HT1080 (cell line): ENCODE measurements around the gene FBXO27. TPM values are rescaled to one million over a fixed set of nuclear protein-coding genes. Genes with fewer than 3 reads are reported as not detected.
"Not testable (repeated sequence)": the region's sequence is repeated elsewhere in the genome, so short reads cannot be mapped to it uniquely, and the experiment has no call there.

Experiments
- DNase-seq: peaks from one replicate; pipeline ENCODE4 v3.0.0-alpha.2; 2015; ENCODE audit warnings: low read depth
- total RNA-seq: library from RNA; depleted of rRNA; stranded (reverse); fragments of >200 nt; shearing (Covaris generic); gene quantifications from 2 replicates; pipeline ENCODE4 v1.2.3, GENCODE V29; 2014

Gene FBXO27
- total RNA-seq, 1 experiment from 2014 or later, result not detected

DNA sequence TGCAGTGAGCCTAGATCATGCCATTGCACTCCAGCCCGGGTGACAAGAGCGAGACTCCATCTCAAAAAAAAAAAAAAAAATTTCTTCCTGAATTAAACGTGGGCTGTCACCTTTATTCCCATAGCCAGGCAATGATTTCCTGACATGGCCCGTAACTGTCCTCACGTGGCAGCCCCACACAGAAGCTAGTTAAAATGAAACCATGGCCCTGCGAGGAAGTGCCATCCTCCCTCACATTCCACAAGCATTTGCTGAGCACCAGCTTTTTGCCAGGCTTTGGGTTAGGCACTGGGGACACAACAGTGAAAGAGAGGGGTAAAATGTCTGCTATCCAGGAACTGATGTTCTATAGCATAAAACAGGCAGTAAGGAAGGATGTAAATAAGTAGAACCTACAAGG is 13.2 kb upstream of the FBXO27 start:
- DNase-seq, result no peak

DNA sequence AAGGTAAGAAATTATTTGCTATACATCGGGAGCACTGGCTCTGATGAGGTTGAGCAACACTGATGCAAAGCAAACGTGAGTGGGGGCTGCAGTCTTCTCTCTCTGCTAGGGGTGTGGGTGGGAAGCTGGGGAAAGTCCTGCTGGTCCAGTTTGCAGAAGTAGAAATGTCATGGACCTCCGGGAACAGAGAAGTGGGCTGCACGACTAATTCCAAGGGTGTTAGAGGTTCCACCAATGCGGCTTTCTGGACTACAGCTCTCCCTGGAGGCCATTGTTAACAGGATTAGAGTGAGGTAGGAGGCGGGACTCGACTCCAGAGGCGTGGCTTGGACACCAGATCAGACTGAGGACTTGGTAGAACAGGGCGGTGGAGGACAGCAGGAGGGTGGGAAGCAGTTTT is 5.7 kb upstream of the FBXO27 start:
- peak; percentile 36 for DNase-seq

DNA sequence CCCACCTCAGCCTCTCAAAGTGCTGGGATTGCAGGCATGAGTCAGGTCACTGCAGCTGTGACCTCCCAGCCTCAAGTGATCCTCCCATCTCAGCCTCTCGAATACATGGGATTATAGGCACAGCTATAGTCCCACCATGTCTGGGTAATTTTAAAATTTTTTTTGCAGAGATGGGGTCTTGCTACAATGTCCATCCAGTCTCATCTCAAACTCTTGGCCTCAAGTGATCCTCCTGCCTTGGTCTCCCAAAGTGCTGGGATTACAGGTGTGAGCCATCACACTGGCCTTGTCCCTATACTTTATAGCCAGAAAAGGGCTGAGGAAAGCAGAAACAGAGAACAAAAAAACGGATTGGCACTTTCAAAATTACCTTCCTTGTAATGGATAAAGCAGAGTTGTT is 4.8 kb upstream of the FBXO27 start:
- no peak for DNase-seq

DNA sequence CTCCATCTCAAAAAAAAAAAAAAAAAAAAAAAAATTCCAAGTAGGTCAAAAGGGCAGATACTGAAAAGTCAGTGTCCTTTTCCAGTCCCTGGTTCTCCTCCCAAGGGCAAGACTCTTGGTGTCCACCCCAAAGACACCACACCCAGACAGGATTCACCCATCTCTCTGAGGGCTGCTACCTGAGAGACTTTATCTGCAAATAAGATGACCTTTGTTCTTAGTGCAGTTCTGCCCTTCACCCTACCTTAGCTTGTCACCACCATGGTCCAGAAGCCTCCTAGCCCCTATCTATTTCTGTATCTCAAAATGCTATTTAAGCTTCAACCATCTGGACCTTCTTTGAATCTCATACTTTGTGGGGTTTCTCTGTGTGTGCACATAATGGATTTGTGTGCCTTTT is 4.2 kb upstream of the FBXO27 start:
- no peak for DNase-seq

DNA sequence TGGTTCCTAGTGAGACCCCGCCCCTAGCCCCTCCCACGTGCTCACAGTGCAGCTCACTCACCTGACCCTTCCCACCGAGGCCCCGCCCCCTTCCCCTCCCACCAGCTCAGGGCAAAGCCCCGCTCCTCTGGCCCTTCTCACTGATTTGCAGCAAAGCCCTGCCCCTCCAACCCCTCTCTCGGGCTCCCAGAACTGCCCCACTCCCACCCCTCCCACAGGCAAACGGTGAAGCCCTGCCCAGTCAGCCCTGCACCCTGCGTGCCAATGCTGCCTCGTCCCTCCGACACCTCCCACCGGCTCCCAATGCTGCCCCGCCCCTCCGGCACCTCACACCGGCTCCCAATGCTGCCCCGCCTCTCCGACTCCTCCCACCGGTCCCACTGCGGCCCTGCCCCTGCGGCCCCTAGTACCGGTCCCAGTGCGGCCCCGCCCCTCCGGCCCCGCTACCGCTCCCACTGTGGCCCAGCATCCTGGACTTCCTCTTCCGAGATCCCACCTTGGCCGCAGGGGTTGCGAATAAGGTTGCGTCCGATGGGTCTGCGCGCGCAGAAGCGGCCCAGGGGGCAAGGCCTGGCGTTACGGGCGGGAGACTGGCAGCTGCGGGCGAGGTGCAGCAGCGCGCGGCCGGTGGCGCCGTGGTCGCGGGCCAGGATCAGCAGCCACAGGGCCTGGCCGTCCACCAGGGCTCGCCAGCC is 834 bp downstream of the FBXO27 start:
- no peak for DNase-seq

DNA sequence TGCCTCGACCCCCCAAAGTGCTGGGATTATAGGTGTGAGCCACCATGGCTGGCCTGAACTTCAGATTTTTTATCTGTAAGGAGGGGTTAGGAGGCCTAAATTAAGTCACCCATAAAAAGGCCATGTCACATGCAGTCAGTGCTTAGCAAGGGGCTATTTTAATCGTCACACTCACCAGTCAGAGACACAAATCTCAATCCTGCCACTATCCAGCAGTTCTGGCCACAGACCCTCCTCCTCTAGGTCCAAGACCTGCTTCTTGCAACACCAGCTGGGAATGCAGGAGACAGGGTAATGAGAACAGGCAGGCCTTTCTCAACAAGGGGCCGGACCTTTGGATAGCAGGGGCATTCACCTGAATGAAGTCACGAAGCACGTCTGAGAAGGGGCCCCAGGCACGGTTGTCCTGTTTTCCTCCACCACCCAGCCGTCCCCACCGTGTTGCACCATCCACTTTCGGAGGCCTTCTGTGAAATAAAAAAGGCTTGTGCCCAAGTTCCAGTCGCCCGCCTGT is 1.4 kb downstream of the FBXO27 start:
- no peak for DNase-seq

DNA sequence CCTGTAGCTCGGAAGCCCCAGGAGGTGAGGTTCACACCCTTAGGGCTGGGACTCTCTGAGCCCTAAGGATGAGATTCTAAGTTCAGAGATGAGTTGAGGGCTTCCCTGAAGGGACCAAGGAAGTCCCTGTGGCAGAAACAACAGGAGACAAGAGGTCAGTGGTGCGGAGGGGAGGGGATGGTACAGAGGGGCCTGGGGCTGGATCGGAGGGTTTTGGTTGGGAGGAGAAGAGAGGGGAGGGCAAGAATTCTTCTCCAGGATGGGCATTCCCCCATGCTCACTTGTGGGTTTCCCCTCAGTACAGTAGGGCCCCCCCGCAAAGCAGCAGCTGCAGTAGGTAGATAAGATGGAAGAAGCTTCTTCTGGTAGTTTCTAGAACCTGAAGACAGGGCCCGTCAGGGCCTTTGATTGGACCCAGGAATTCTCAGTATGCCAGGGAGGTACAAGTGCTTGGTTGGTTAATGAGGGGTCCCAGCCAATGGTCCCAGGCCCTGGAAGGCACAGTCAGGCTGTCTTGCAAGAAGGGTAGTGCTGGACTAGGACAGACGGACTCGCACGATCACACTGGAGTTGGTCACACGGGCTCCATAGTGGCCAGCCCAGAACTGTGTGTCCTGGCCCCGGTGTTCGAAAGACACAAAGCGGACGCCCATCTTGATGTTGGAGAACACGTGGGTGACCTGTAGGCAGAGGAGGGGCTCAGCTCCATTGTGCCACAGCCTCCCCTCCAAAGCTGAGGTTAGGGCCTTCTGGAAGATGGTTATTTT is 7.3 kb downstream of the FBXO27 start:
- DNase-seq, result no peak

DNA sequence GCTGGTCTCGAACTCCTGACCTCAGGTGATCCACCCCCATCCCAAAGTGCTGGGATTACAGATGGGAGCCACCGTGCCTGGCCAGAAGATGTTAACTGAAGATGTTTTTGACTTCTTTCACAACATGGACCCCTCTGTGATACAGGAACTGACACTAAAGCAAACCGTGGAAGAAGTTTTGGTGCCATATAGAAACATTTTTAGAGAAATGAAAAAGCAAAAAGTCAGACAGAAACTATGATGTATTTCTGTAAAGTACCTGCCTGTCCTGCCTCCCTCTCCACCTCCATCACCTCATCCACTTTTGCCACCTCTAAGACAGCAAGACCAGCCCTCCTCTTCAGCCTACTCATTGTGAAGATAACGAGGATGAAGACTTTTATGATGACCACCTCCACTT is 11.3 kb downstream of the FBXO27 start:
- DNase-seq, result no peak

DNA sequence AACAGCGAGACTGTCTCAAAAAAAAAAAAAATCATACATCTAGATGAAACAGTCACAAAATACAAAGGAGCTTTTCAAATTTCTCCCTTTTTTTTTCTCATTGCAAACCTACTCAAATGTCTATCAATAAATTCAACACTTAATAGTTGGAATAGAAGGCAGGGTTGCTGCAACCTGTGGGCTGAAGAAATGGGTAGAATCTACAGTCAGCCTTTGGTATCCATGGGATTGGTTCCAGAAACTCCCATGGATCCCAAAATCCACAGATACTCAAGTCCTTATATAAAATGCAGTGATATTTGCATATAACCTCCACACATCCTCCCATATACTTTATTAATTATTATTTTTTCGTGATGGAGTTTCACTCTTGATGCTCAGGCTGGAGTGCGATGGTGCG is 14.7 kb downstream of the FBXO27 start:
- DNase-seq, result no peak

DNA sequence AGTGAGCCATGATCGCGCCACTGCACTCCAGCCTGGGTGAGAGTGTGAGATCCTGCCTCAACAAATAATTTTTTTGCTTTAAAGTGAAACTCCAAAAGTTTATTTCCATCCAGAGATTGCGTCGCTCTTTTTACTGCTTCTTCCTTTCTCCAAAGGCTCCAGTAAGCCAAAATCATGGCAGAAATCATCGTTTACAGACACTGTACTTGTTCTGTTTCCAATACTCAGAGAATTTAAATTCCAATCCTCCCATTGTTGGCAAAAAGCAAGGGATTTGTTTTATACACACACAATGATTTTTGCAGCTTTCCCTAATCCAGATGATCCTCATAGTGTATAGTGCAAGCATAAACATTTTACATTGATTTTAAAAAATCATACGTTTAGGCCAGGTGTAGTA is 15.3 kb downstream of the FBXO27 start:
- no peak for DNase-seq

DNA sequence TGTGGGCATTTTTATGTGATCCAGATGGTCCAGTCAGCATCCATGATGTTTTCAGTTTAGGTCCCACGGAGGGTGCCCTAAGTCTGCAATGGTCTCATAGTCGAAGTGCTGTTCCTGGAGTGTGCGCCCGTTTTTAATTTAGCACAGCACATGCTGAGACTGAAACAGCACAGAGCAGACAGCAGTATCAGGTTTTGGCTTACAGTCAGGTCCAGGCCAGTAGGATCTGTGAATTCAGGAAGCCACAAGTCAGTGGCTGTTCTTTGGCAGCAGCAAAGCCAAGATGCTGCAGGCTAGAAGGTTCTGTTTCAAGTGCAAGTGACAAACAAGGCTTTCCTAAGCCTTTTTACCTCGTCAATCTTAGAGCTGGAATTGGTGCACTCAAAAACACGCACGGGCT is 18.3 kb downstream of the FBXO27 start:
- no peak for DNase-seq

DNA sequence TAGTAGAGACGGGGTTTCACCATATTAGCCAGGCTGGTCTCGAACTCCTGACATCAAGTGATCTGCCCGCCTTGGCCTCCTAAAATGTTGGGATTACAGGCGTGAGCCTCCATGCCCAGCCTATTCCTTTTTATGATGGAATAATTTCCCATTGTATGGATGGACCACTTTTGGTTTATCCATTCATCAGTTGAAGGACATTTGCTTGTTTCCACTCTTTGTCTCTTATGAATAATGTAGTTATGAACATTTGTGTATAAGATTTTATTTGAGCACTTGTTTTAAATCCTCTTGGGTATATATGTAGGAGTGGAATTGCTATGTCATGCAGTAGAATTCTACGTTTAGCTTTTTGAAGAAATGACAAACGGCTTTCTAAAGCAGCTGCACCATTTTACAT is 23.3 kb downstream of the FBXO27 start:
- DNase-seq, result no peak

DNA sequence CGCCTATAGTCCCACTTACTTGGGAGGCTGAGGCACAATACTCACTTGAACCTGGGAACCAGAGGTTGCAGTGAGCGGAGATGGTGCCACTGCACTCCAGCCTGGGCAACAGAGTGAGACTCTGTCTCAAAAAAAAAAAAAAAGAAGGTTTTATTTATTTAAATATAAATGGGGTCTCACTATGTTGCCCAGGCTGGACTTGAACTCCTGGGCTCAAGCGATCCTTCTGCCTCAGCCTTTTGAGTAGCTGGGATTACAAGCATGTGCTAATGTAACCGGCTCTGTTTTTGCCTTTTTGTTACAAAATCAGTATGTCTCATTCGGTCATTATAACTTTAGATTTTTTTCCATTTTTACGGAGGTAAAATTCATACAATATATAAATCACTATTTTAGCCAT is 24.2 kb downstream of the FBXO27 start:
- DNase-seq, result no peak

DNA sequence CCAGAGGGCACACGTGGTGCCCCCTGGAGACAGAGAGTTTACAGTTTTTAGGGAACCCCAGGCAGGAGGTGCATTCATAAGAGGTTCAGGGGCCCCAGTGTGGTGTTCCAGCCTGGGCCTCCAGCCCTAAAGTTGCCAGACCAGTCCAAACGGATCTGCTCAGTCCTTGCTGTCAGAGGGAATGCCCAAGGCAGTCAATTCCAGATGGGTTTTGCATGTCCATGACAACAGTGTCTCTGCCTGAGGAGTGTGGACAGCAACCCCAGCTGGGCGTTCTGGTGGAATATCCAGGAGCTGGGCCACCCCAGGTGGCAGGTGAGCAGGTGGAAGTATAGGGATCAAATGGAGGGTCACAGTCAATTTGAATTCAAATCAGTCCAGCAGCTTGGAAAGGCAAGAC is 25.3 kb downstream of the FBXO27 start:
- no peak for DNase-seq

DNA sequence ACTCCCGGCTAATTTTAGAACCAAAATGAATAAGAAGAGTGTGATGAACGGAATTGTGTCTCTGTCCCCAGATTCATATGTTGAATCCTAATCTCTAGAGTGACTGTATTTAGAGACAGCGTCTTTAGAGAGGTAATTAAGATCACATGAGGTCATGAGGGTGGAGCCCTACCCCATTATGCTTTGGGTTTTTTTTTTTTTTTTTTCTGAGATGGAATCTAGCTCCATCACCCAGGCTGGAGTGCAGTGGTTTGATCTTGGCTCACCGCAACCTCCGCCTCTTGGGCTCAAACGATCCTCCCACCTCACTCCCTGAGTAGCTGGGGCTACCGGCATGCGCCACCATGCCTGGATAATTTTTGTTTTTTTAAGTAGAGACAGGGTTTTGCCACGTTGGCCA is 27.9 kb downstream of the FBXO27 start:
- no peak for DNase-seq

DNA sequence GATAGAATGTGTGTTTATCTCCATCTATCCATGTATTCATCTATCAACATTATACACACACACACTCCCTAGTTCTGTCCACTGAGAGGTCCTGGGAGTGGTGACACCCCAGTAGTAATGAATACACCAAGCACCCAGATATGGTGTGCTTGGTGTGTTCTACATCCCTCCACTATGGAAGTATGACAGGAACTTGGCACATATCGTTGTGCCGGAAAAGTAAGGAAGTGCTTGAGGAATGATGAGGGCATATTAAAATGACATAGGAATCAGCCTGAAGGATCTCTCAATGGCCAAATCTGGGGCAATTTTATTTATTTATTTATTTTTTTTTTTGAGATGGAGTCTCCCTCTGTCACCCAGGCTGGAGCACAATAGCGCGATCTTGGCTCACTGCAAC is 28.6 kb downstream of the FBXO27 start:
- no peak for DNase-seq

DNA sequence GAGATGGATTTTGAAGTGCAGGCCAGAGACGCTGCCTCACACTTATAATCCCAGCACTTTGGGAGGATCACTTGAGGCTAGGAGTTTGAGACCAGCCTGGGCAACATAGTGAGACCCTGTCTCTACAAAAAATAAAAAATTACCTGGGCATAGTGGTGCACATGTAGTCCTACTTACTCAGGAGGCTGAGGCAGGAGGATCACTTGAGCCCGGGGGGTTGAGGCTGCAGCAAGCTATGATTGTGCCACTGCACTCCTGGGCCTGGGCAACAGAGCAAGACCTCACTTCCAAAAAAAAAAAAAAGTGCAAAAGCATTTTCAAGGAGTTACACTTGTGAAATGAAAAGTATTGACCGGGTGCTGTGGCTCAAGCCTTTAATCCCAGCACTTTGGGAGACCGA is 29.2 kb downstream of the FBXO27 start:
- DNase-seq, result no peak

DNA sequence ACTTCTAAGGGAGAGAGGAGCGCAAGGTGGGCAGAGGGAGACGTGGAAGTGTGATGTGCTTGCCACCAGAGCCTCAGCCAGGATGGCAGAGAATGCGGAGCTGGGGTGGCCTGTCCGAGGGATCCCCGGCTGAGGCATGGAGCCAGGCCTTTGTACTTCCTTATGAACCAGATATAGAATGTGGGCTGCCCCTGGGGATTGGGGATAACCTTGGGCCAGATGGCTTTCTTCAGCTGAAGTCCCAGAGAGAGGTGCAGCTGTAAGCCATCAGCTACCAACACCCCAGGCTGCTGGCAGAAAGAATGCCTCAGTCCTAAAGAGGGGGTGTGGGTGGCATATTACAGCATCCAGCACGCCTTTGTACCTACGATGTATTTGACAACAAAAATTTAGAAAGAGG is 31.3 kb downstream of the FBXO27 start:
- DNase-seq, result no peak

DNA sequence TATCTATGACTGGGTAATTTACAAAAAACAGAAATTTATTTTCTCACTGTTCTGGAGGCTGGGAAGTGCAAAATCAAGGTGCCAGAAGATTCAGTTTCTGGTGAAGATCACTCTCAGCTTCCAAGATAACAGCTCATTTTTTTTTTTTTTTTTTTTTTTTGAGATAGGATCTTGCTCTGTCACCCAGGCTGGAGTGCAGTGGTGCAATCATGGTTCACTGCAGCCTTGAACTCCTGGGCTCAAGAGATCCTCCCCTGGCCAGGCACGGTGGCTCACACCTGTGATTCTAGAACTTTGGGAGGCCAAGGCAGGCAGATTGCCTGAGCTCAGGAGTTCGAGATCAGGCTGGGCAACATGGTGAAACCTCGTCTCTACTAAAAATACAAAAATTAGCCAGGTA is 34.8 kb downstream of the FBXO27 start:
- DNase-seq, result not testable (repeated sequence)

DNA sequence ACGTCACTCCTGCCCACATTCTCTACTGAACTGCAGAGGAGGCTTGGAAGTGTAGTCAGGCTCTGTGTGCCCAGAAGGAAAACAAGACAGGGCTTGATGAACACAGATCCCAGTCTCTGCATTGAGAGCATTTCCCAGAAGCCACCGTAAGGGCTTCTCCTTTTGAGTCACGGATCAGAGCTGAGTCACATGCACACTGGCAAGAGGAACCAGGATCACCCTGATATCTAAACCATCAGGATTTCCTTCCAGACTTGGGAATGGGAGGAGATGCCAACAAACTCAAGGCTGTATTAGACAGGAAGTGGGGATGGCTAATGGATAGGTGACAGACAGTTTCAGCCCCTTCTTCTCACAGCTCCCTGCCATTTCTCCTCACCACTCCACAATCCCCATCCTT is 39.1 kb downstream of the FBXO27 start:
- peak; percentile 85 for DNase-seq

DNA sequence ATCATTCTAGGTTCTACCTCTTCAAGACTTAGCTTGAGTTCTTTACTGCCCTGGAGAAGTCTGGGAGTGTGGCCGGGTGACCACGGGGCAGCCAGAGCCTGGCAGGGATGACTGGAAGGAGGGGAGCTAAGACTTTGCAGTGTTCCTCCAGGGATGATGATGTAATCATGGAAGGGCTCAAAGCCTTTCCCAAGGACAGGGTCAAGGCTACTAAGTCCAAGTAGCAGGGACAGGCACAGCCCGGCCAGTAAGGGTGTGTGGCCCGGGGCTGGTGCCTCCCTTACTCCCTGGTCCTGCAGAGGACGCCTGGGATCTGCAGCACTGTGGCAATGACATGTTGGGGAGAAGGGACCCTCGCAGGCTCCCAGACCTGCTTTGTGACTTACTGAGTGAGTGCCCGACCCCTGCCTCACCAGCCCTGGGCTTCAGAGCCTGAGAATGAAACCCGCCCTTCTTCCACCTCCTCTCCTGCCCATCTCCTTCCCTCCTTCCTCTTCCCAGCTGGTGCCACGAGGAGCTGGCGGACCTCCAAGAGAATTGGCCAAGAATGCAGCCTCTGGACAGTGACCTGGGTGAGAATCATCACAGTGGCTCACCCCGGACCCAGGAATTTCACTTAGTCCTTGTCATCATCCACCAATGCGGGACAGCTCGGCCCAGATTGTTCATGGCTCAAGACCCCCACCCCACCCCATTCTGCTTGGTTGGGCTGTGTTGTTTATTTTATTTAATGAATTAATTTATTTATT is 41.2 kb downstream of the FBXO27 start:
- DNase-seq, result peak; percentile 21

DNA sequence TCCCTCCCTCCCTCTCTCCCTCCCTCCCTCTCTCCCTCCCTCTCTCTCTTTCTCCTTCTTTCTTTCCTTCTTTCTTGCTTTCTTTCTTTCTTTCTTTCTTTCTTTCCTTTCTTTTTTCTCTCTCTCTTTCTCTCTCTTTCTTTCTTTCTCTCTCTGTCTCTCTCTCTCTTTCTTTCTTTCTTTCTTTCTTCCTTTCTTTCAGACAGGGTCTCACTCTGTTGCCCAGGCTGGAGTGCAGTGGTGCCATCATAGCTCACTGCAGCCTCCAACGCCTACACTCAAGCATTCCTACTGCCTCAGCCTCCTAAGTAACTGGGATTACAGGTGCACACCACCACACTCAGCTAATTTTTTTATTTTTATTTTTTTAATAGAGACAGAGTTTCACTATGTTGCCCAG is 42.7 kb downstream of the FBXO27 start:
- DNase-seq, result not testable (repeated sequence)
